ENCODE measurements around the gene GID4. TPM values are rescaled to one million over a fixed set of nuclear protein-coding genes. Genes with fewer than 3 reads are reported as not detected.

The GID4 gene
- total and polyA plus RNA-seq, 9 of the 15 experiments (the other 6 are each of a cell fraction or from before 2014, with no cell fraction given): 1.2 to 6.4 (median 3.7) TPM

- no TSS peak for BruUV-seq (replicated peaks)
- Histone ChIP-seq H3K9me1 (ENCODE audit: control insufficient read depth, insufficient read depth, low read length) (no peaks in the 10 kb centered on the region), H3K27me3 (ENCODE audit: control insufficient read depth in 2 of 2, insufficient read depth in 2 of 2, low read length in 2 of 2) (no peaks in the 10 kb centered on the region), H3K9ac (ENCODE audit: insufficient read depth in 1 of 2, low read depth in 2 of 2, low read length in 2 of 2) (no peak overlapping the region), H3K4me3 (no peak overlapping the region), H3K36me3 (ENCODE audit: control insufficient read depth, insufficient read depth, low read length) (peaks cover 8% of the 10 kb centered on the region; the same call in 2 of the 3 replicates), H3K9me3 (replicated peaks; ENCODE audit: control insufficient read depth, insufficient read depth, low read depth, low read length) (no peaks in the 10 kb centered on the region), H3K79me2 (ENCODE audit: control insufficient read depth, insufficient read depth, low read length) (no peaks in the 10 kb centered on the region), H3K4me2 (ENCODE audit: insufficient read depth, low read length) (no peak overlapping the region), H4K20me1 (replicated peaks; ENCODE audit: control insufficient read depth, insufficient read depth, low read length) (0 out of 2 replicates have a peak, but pooled peaks cover 5% of the 10 kb centered on the region), H3K4me1 (replicated peaks in 1 of 2; ENCODE audit: control insufficient read depth in 2 of 2, insufficient read depth in 2 of 2, low read length in 2 of 2) (peaks cover 6 to 14% of the 10 kb centered on the region in 2 experiments; a peak in 4 of 5 replicates), H2AFZ (ENCODE audit: low read depth, low read length) (no peak overlapping the region), H3K27ac (ENCODE audit: extremely low read depth, low read depth, low read length) (no peak overlapping the region)
- ChIA-PET POLR2A (interaction anchor here (0.6 kb wide), 1 partner anchor 324 kb away, joined by 4 read pairs; no protein-coding TSS in a partner anchor), CTCF (ENCODE audit: low intra/inter-chr PET ratio) (no interaction called here)
- DNase-seq (ENCODE audit: extremely low read depth in 1 of 4, low spot score in 3 of 4): no peak
- WGBS (ENCODE audit: insufficient coverage, low coverage, missing lambda C conversion rate): 91% methylated on average over 10 of the region's 12 CpGs
- TF ChIP-seq STAT6 (CRISPR knock-in tag; IDR thresholded peaks at IDR 0.05): no peak
- TF ChIP-seq ZNF695 (CRISPR knock-in tag; IDR thresholded peaks at IDR 0.05): no peak
- TF ChIP-seq, protein P1, sequence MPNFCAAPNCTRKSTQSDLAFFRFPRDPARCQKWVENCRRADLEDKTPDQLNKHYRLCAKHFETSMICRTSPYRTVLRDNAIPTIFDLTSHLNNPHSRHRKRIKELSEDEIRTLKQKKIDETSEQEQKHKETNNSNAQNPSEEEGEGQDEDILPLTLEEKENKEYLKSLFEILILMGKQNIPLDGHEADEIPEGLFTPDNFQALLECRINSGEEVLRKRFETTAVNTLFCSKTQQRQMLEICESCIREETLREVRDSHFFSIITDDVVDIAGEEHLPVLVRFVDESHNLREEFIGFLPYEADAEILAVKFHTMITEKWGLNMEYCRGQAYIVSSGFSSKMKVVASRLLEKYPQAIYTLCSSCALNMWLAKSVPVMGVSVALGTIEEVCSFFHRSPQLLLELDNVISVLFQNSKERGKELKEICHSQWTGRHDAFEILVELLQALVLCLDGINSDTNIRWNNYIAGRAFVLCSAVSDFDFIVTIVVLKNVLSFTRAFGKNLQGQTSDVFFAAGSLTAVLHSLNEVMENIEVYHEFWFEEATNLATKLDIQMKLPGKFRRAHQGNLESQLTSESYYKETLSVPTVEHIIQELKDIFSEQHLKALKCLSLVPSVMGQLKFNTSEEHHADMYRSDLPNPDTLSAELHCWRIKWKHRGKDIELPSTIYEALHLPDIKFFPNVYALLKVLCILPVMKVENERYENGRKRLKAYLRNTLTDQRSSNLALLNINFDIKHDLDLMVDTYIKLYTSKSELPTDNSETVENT (CRISPR knock-in tag; IDR thresholded peaks at IDR 0.05): no peak
- no peak for TF ChIP-seq HMG20B (CRISPR knock-in tag; IDR thresholded peaks at IDR 0.05)
- TF ChIP-seq JUND (IDR thresholded peaks at IDR 0.05; ENCODE audit: borderline replicate concordance, low read depth, low read length): no peak
- no peak for TF ChIP-seq JUND (tag; IDR thresholded peaks at IDR 0.05; ENCODE audit: borderline replicate concordance, low read depth, low read length)
- no peak for TF ChIP-seq THAP7 (CRISPR knock-in tag; IDR thresholded peaks at IDR 0.05)
- TF ChIP-seq FOXP1 (CRISPR knock-in tag; IDR thresholded peaks at IDR 0.05): no peak
- no peak for TF ChIP-seq ATF3 (IDR thresholded peaks at IDR 0.05)
- no peak for TF ChIP-seq ATF3 (CRISPR knock-in tag; conservative IDR thresholded peaks at IDR 0.05)
- no peak for TF ChIP-seq ZNF134 (CRISPR knock-in tag; conservative IDR thresholded peaks at IDR 0.05)
- TF ChIP-seq CCNT2 (IDR thresholded peaks at IDR 0.05; ENCODE audit: borderline replicate concordance, extremely low read depth, insufficient read length, low read depth, low read length): no peak
- TF ChIP-seq ZEB2 (IDR thresholded peaks at IDR 0.05): no peak
- no peak for TF ChIP-seq ESRRB (CRISPR knock-in tag; IDR thresholded peaks at IDR 0.05; ENCODE audit: borderline replicate concordance)
- TF ChIP-seq POLR3A (IDR thresholded peaks at IDR 0.05; ENCODE audit: borderline replicate concordance, extremely low read depth, insufficient read depth, insufficient read length): no peak
- TF ChIP-seq MEF2D (tag; conservative IDR thresholded peaks at IDR 0.05; ENCODE audit: low read depth): no peak
- no peak for TF ChIP-seq MYC (IDR thresholded peaks at IDR 0.05; ENCODE audit: low read depth, low read length)
- TF ChIP-seq MYC (CRISPR knock-in tag; IDR thresholded peaks at IDR 0.05; ENCODE audit: borderline replicate concordance, low read depth): no peak
- FAIRE-seq: no peak
- intact Hi-C loops (cut with micrococcal nuclease) (no loop called here), in situ Hi-C loops (cut with MboI) (no loop called here)
- no peak for ATAC-seq
These were observed 22.8 kb upstream of the GID4 start for GRCh38 chr17:18016426-18016825.
